Hematopoietic multipotent progenitor cell treated with erythropoietin and hydrocortisone succinate and interleukin-3 and kit ligand, for 15 days (in vitro differentiated cells): ENCODE data around the gene FAHD2A.
"Not testable (repeated sequence)": the region's sequence is repeated elsewhere in the genome, so short reads cannot be mapped to it uniquely, and the experiment has no call there.

Experiments
- DNase-seq: peaks from one replicate; pipeline ENCODE4 v3.0.0-alpha.2; 2015; ENCODE audit warnings: low spot score

The FAHD2A gene

GRCh38 chr2:95402370-95403203 is at the start of gene FAHD2A:
FAHD2A (plus strand) TSS chr2:95402708; CDS start chr2:95405559, 2,851 bp downstream.
- DNase-seq = peak; percentile 89

DNA sequence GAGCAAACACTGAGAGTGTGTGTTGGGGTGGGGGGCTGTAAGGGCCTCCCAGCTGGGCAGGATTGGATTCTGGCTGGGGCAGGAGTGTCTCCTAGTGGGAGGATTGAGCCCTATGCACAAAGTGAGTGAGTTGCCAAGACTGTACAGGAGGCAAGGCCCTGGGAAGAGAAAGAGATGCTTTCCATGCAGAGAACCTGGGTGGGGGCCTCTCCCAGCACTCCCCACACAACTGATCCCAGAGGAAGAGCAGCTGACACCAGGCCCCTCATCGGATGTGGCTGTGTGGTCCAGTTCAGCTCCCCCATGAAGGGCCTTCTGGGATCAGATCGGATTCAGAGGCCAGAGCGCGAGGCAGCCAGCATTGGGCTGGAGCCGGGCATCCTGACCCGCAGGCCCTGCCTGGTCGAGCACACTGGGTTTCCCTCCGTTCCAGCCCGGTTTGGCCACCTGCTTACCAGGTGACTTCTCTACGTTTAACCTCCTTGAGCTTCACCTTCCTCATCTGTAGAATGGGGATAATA is 49.4 kb upstream of the FAHD2A start:
- no peak for DNase-seq

DNA sequence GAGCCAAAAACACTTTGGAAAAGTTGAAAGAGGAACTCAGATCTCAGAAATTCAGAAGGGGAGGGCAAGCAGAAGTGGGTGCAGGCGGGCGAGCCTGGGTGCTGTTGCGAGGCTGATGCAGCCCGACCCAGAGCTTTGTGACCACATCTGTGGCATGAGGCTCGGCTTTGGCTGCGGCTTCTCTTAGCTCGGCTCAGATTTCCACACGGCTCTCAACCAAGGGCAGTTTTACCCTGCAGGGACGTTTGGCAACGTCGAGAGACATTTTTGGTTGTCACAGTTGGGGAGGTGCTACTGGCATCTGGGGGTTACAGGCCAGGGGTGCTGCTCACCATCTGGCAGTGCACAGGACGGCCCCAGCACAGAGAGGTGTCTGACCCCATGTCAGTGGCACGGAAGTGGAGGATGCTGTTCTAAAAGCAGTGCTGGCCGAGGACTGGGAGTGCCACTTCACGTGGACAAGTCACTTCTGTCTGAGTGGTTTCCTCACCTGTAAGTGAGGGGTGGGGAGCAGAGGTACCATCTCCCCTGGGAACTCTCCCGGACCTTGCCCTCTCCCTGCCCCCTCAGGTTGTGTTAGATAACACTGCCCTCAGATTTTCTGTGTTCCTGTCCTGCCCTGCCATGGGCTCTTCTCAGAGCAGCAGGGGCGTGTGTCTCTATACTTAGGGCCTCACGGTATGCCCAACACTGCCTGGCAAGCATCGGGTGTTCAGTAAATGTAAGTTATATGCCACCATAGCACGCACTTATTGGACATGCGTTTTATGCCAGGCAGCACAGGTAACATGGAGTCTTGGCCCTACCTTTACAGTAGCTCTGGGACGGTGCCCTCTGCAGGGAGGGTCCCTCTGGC is 48.7 kb upstream of the FAHD2A start:
- DNase-seq = no peak

DNA sequence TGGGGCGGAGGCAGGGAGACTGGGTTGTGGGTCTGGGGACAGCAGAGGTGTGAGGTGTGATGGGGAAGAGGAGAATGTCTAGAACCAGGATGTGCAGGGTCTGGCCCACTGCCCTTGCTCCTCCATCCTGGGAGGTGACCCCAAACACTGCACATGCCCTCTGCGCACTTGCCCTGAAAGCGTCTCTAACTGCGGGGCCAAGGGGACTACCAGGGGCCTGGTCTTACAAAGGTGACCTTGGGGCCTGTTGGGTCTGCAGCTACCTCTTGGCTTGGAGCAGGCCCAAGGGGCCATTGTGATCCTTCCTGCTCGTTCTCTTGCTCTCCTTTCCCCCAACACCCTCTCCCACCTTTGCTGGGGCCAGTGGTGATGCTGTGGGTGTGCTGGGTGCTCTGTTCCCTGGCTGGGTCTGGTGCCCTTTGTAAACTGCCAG is 48.0 kb upstream of the FAHD2A start:
- no peak for DNase-seq

DNA sequence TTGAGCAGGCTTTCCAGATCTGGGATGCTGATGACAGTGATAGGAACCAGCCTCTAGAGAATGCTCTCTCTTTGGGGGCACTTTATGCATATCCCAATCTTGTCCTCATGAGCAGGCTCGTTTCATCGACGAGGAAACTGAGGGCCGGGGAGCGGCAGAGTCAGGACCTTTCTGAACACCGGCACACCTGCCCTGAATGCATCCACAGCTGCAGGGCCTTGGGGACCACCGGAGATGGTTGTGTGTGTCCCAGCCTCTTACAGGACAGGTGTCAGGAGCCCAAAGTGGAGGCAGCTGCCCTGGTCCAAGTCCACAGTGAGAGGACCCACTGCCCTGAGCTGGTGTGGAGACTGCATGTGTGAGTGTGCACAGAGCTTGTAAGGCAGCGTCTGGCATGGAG is 47.6 kb upstream of the FAHD2A start:
- DNase-seq = no peak

GRCh38 chr2:95355486-95355885 is 47.0 kb upstream of the FAHD2A start:
- DNase-seq = not testable (repeated sequence)

GRCh38 chr2:95356821-95357700 is 45.4 kb upstream of the FAHD2A start:
- no peak for DNase-seq

DNA sequence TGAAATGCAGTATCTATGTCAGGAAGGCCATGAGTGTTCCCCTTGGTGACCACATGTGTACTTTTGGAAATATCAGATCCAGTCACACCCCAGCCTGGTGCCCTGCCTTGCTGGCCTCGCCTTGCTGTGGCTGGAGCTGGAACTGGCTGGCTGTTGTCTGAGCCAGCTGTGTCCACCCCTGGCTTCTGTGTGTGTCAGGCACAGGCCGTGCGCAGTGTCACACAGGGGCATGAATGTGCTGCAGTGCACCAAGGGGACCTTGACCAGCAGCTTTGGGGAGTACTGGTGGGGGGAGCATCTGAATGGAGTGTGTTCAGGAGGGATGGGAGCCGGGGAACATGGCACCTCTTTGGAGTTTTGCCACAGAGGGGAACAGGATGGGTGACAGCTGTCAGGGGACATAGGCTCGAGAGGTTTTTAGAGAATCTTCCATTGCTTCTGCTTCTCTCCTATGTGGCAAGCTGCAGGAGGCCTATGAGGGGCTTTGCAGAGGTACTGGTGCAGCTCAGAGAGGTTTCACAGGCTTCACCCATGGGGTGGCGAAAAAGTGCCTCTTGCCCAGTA is 44.7 kb upstream of the FAHD2A start:
- DNase-seq = no peak

GRCh38 chr2:95359031-95359430 is 43.5 kb upstream of the FAHD2A start:
- no peak for DNase-seq

DNA sequence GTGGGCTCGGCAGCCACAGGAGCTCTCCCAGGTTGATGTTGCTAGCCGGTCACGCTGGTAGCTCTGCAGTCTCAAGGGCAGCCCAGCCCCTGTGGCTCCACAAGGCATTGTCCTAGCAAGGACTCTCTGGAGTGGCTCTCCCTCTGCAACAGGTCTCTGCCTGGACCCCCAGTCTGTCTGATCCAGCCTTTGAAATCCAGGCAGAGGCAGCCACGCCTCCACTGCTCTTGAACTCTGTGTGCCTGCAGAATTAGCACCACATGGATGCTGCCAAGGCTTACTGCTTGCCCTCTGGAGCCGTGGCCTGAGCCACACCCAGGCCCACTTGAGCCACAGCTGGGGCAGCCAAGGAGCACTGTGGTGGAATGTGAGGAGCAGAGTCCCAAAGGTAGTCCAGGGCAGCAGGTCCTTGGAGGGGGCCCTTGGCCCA is 43.0 kb upstream of the FAHD2A start:
- DNase-seq = no peak

GRCh38 chr2:95361216-95361980 is 41.1 kb upstream of the FAHD2A start:
- DNase-seq = no peak

DNA sequence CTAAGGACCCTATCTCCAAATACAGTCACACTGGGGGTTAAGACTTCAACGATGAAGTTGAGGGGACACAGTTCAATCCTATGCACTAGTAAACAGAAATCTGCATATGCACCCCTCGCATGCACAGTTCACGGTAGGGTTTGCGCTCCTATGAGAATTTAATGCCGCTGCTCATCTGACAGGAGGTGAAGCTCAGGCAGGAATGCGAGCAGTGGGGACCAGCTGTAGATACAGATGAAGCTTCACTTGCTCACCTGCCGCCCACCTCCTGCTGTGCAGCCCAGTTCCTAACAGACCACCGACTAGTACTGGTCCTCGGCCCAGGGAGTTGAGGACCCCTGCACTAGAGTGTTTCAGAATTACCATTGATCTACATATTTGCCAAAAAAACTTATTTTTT is 40.0 kb upstream of the FAHD2A start:
- no peak for DNase-seq

- no peak for DNase-seq
Observed at GRCh38 chr2:95366514-95366913, 36.0 kb upstream of the FAHD2A start.

- no peak for DNase-seq
Observed at GRCh38 chr2:95372216-95372829, 30.2 kb upstream of the FAHD2A start.

- DNase-seq = no peak
Observed at GRCh38 chr2:95372845-95373244, 29.7 kb upstream of the FAHD2A start.

DNA sequence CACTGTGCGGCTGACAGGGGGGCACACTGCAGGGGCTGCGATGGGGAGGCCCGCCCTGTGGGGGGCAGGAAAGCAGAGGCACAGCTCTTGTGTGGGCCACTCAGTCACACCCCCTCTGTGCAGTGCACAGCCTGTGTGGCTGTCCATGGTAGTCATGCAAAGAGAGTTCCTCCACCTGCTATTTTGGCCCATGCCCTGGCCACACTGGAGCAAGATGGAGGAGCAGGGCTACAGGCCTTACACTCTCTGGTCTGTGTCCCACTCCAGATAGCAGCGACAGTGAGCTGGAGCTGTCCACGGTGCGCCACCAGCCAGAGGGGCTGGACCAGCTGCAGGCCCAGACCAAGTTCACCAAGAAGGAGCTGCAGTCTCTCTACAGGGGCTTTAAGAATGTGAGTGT is 28.5 kb upstream of the FAHD2A start:
- no peak for DNase-seq

GRCh38 chr2:95374451-95374920 is 28.0 kb upstream of the FAHD2A start:
- no peak for DNase-seq

GRCh38 chr2:95374921-95375471 is 27.5 kb upstream of the FAHD2A start:
- no peak for DNase-seq

DNA sequence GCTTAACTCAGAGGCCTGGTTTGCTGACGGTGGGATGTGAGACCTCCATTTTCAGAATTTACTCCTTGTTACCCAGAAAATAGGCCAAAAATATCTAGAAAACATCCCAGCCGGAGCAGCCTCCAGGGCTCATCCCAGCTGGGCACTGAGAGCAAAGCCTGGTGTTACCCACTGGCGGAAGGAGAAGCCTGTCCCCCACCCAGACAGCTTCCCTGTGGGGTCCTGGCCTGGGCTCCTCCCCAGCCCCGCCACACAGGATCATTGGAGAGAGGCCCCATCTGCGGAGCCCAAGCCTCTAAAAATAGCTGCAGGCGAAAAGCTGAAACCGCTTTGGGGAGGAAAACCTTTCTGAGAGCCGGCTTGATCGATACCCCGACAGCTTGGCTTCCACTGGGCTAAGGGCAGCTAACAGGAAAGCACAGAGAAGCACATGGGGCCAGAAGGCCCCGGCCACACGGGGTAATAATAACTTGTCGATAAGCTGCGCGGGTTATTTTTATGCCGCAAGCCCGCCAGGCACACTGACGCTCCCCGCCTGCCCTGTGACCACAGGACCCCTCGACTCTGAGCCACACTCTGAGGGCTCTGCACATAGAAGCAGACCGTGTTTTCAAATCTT is 26.9 kb upstream of the FAHD2A start:
- no peak for DNase-seq
